Brain microvascular endothelial cell (primary cell): Measurements from ENCODE around the gene ACSF2.

Source experiments
- DNase-seq: peaks from one replicate; pipeline ENCODE4 v3.0.0-alpha.2; 2020
- H3K27ac ChIP-seq: fragments of 250-450 bp; sonication (Bioruptor Pico); 2 replicates; pipeline ENCODE4 v1.5.1; 2020; ENCODE audit warnings: mild to moderate bottlenecking, moderate library complexity
- H3K27me3 ChIP-seq: fragments of 250-450 bp; sonication (Bioruptor Pico); replicated peaks from 2 replicates; pipeline ENCODE4 v1.5.1; 2020; ENCODE audit warnings: mild to moderate bottlenecking
- H3K36me3 ChIP-seq: fragments of 250-450 bp; sonication (Bioruptor Pico); replicated peaks from 2 replicates; pipeline ENCODE4 v1.5.1; 2020; ENCODE audit warnings: mild to moderate bottlenecking
- H3K4me3 ChIP-seq: 2 replicates; pipeline ENCODE4 v1.5.1; 2011; ENCODE audit warnings: low read depth, mild to moderate bottlenecking, control low read depth, low read length, moderate library complexity
- in situ Hi-C: cut with HindIII; loops from 2 replicates; pipeline ENCODE4 v1.10.0; 2017; ENCODE audit warnings: low sequenced_read_pairs, low pct_ligation_motif_present
- TF ChIP-seq, protein P1 (sequence below): IDR thresholded peaks from 2 replicates; pipeline ENCODE4 v1.5.1; 2011; ENCODE audit warnings: low read depth, mild to moderate bottlenecking, moderate library complexity, low read length, control low read depth, inconsistent platforms; ENCODE audit errors: missing control alignments

Gene ACSF2

DNA sequence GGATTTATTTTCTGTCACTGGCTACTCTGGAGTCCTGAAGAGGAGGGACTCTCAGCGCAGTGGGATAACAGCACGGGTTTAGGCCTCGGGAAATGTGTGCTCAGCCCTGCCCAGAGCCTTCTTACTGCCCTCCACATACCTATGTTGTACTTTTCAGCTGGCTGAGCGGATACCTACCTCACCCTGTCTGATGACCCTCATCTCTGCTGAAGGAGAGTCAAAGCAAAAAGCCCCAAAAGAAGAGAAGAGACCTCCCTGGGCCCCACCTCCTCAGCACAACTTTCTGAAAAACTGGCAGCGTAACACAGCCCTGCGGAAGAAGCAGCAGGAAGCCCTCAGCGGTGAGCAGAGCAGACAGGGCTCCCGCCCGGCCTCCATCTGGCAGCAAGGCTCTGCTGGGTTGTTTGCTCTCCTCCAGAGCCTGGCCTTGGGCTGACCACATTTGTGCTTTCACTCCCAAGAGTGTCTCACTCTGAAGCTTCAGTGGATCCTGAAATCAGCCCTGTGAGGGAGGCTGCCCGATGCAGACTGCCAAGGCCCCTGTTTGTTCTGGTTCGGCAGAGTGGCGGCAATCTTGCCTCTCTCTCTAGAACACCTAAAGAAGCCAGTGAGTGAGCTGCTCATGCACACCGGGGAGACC, 92.5 kb downstream of the ACSF2 start:
- H3K36me3 ChIP-seq = no peaks in the 10 kb centered on the region
- in situ Hi-C loops = no loop called here
- no peaks in the 10 kb centered on the region for H3K27me3 ChIP-seq
- H3K27ac ChIP-seq = no peak overlapping the region
- TF ChIP-seq, protein P1, sequence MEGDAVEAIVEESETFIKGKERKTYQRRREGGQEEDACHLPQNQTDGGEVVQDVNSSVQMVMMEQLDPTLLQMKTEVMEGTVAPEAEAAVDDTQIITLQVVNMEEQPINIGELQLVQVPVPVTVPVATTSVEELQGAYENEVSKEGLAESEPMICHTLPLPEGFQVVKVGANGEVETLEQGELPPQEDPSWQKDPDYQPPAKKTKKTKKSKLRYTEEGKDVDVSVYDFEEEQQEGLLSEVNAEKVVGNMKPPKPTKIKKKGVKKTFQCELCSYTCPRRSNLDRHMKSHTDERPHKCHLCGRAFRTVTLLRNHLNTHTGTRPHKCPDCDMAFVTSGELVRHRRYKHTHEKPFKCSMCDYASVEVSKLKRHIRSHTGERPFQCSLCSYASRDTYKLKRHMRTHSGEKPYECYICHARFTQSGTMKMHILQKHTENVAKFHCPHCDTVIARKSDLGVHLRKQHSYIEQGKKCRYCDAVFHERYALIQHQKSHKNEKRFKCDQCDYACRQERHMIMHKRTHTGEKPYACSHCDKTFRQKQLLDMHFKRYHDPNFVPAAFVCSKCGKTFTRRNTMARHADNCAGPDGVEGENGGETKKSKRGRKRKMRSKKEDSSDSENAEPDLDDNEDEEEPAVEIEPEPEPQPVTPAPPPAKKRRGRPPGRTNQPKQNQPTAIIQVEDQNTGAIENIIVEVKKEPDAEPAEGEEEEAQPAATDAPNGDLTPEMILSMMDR = no peak
- H3K4me3 ChIP-seq = no peak overlapping the region
- no peak for DNase-seq

DNA sequence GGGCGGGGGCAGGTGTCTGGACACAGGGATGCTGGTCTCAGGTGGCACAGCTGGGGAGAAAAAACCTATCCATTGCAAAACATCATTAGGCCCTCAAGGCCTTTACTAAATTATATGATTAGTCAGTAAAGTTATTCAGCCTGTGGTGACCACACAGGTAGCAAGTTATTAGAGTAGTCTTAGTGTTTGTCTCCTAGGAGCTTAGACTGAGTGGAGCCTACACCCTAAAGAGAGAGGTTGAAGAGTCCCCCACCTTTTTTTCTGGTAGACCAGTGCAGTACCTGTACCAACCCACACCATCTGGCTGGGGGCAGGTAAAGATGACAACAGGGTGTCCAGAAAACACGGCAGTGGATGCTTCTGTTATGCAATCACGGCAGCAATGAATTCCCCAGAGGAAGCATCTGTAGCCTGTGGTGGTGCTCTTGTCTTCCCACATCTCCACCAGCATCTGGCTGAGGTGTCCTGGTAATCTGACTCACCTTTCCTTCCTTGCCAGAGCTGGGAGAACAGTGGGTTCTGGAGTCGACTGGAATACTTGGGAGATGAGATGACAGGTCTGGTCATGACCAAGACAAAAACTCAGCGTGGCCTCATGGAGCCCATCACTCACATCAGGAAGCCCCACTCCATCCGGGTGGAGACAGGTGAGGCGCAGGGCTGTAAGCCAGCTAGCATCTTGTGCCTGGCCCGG, 93.3 kb downstream of the ACSF2 start:
- TF ChIP-seq, protein P1 = no peak
- no peaks in the 10 kb centered on the region for H3K27me3 ChIP-seq
- no peak overlapping the region for H3K27ac ChIP-seq
- H3K4me3 ChIP-seq = no peak overlapping the region
- no peak for DNase-seq
- in situ Hi-C loops = no loop called here
- H3K36me3 ChIP-seq = no peaks in the 10 kb centered on the region

DNA sequence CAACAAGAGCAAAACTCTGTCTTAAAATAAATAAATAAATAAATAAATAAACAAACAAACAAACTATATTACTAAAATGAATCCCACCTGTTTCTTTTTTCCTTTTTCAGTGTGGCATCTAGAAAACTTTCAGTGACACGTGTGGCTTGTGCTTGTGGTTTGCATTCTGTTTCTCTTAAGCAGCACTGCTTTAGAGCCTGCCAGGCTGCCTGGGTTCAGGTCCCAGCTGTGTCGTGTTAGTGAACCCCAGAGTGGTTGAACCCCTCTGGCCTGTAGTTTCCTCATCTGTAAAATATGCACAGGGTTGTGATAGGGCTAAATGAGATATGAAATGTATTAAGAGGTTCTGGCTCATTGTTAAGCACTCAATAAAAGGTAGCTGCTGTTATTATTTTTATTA, 94.5 kb downstream of the ACSF2 start:
- Histone ChIP-seq H3K36me3 (no peaks in the 10 kb centered on the region), H3K27me3 (no peaks in the 10 kb centered on the region), H3K4me3 (no peak overlapping the region), H3K27ac (no peak overlapping the region)
- no peak for DNase-seq
- in situ Hi-C loops = no loop called here
- TF ChIP-seq, protein P1 = no peak

DNA sequence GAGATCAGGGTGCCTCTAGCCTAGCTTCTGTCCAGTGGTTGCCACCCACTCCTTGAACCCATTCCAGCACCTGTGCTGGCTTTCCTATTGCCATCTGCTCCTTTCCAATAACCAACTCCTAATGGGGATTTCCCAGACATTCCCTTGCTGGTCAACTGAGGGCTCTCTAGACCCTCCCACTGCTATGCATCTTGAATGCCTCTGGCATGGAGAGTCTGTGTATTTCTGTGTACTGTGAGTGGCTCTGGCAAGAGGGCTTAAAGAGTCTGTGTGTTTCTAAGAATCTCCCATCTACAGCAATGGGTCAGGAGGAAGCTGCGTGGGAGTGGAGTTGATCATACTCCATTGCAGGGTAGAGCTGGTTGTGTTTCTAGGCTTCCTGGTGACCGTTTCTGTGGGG, 95.5 kb downstream of the ACSF2 start:
- in situ Hi-C loops = no loop called here
- TF ChIP-seq, protein P1 = no peak
- H3K27ac ChIP-seq = no peak overlapping the region
- H3K27me3 ChIP-seq = no peaks in the 10 kb centered on the region
- no peaks in the 10 kb centered on the region for H3K36me3 ChIP-seq
- DNase-seq = no peak
- H3K4me3 ChIP-seq = no peak overlapping the region

DNA sequence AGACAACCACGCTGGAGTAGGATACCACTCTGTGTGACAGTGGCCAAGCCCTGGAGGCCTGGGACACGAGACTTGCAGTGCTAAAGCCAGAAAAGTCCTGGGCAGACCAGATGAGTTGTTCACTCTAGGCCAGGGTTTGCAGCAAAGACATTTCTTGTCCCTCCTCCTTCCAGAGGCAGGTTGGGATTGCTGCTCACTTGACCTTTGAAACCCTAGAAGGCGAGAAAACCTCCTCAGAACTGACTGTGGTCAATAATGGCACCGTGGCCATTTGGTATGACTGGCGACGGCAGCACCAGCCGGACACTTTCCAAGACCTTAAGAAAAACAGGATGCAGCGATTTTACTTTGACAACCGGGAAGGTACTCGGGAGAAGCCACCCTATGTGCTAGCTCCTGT, 96.7 kb downstream of the ACSF2 start:
- H3K27me3 ChIP-seq = no peaks in the 10 kb centered on the region
- DNase-seq = no peak
- in situ Hi-C loops = no loop called here
- no peak overlapping the region for H3K27ac ChIP-seq
- TF ChIP-seq, protein P1 = no peak
- no peak overlapping the region for H3K4me3 ChIP-seq
- H3K36me3 ChIP-seq = no peaks in the 10 kb centered on the region

DNA sequence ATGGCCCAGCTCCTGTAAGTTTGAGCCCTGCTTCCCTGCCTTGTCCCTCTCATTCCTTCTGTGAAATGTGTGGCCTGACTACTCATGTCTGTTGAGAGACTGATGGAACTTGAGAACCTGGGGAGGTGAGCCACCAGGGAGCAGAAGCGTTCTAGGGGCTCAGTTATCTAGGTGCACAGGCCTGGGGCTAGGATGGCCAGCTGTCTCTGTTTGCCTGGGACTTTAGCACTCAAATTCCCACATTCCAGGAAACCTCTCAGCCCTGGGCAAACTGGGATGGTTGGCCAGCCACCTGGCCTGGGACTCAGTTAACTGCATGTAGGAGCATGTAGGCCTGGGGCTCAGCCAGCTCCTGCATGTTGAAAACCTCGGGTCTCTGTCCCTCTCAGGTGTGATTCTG, 97.2 kb downstream of the ACSF2 start:
- H3K4me3 ChIP-seq = no peak overlapping the region

More for the DNA sequence above, 97.2 kb downstream of the ACSF2 start:
- DNase-seq = no peak
- TF ChIP-seq, protein P1 = no peak
- in situ Hi-C loops = no loop called here
- H3K27ac ChIP-seq = no peak overlapping the region
- no peaks in the 10 kb centered on the region for H3K27me3 ChIP-seq
- H3K36me3 ChIP-seq = no peaks in the 10 kb centered on the region
